HepG2 (cell line): ENCODE measurements around the gene TMEM252. TPM values are rescaled to one million over a fixed set of nuclear protein-coding genes. Genes with fewer than 3 reads are reported as not detected.

Experiments used
- ADNP ChIP-seq: sonication (generic); formaldehyde crosslinking; IDR thresholded peaks from 2 replicates; pipeline ENCODE4 v1.4.0; 2020; ENCODE audit warnings: missing genetic modification reagents
- CBX2 ChIP-seq, 2 experiments: fragments of 200-600 bp in 1 of 2; sonication (generic); formaldehyde crosslinking in 1 of 2; IDR thresholded peaks; 2 replicates each; pipeline versions ENCODE4 v1.7.0 to v1.8.1; 2018 to 2022; ENCODE audit warnings: low read depth in 2 of 2, low read length in 1 of 2, mild to moderate bottlenecking in 1 of 2, missing genetic modification reagents in 1 of 2
- EHMT2 ChIP-seq: fragments of 200-600 bp; sonication (generic); IDR thresholded peaks from 2 replicates; pipeline ENCODE4 v1.7.0; 2017; ENCODE audit warnings: antibody characterized with exemption, low read depth, low read length, borderline replicate concordance
- GRHL1 ChIP-seq: sonication (generic); formaldehyde crosslinking; conservative IDR thresholded peaks from 2 replicates; pipeline ENCODE4 v1.8.0; 2022; ENCODE audit warnings: missing genetic modification reagents
- IKZF1 ChIP-seq: fragments of 450-650 bp; IDR thresholded peaks from 2 replicates; pipeline ENCODE4 v1.7.1; 2016
- KAT2B ChIP-seq: fragments of 150-350 bp; IDR thresholded peaks from 2 replicates; pipeline ENCODE4 v1.6.1; 2014; ENCODE audit warnings: low read depth, low read length, borderline replicate concordance
- MAX ChIP-seq: IDR thresholded peaks from 2 replicates; pipeline ENCODE4 v1.6.1; 2012; ENCODE audit warnings: inconsistent platforms
- NR2C2 ChIP-seq: sonication (generic); formaldehyde crosslinking; IDR thresholded peaks from 2 replicates; pipeline ENCODE4 v1.4.0; 2020; ENCODE audit warnings: missing genetic modification reagents, mild to moderate bottlenecking, moderate library complexity, borderline replicate concordance
- NR2F1 ChIP-seq, 2 experiments: fragments of 450-650 bp in 1 of 2; formaldehyde crosslinking in 1 of 2; IDR thresholded peaks; 2 replicates each; pipeline versions ENCODE4 v1.5.0 to v1.6.1; 2016 to 2020; ENCODE audit warnings: mild to moderate bottlenecking in 1 of 2, missing compliant biosample characterization in 1 of 2, missing genetic modification reagents in 1 of 2, moderate library complexity in 1 of 2
- RBFOX2 ChIP-seq: fragments of 200-400 bp; formaldehyde crosslinking; IDR thresholded peaks from 2 replicates; pipeline ENCODE4 v1.6.1; 2017; ENCODE audit warnings: low read depth, mild to moderate bottlenecking, low read length
- RELA ChIP-seq: sonication (generic); formaldehyde crosslinking; IDR thresholded peaks from 2 replicates; pipeline ENCODE4 v1.4.0; 2020; ENCODE audit warnings: missing genetic modification reagents
- SNAPC2 ChIP-seq: sonication (generic); formaldehyde crosslinking; IDR thresholded peaks from 2 replicates; pipeline ENCODE4 v1.8.1; 2022; ENCODE audit warnings: mild to moderate bottlenecking, missing genetic modification reagents
- THRA ChIP-seq: sonication (generic); formaldehyde crosslinking; IDR thresholded peaks from 2 replicates; pipeline ENCODE4 v1.4.0; 2020; ENCODE audit warnings: missing genetic modification reagents, borderline replicate concordance
- ZNF3 ChIP-seq: IDR thresholded peaks from 2 replicates; pipeline ENCODE4 v1.7.0; 2017; ENCODE audit warnings: inconsistent platforms
- ZNF318 ChIP-seq: sonication (generic); formaldehyde crosslinking; IDR thresholded peaks from 2 replicates; pipeline ENCODE4 v1.4.0; 2020; ENCODE audit warnings: mild to moderate bottlenecking, missing genetic modification reagents
- ZNF331 ChIP-seq: sonication (generic); formaldehyde crosslinking; IDR thresholded peaks from 2 replicates; pipeline ENCODE4 v1.4.0; 2020; ENCODE audit warnings: missing genetic modification reagents
- ZNF800 ChIP-seq: sonication (generic); formaldehyde crosslinking; IDR thresholded peaks from 2 replicates; pipeline ENCODE4 v1.4.0; 2020; ENCODE audit warnings: missing genetic modification reagents
- polyA plus RNA-seq, 8 experiments: library from polyadenylated mRNA; depleted of rRNA in 3 of 8; stranded (reverse) in 7 of 8; unstranded in 1 of 8; fragments of >200 nt; fragmentation: Illumina TruSeq in 4 of 8; extraction: Trizol in 4 of 8; gene quantifications; 2 replicates each; pipeline versions ENCODE4 v1.2.1 to v1.2.3, GENCODE V29; 2011 to 2016; ENCODE audit warnings: low read depth in 4 of 8, missing spikeins in 1 of 8, mixed read lengths in 1 of 8; ENCODE audit not compliant: insufficient read depth in 1 of 8
- total RNA-seq, 5 experiments: library from RNA; depleted of rRNA; stranded (reverse); fragments of >200 nt; fragmentation: Illumina TruSeq; extraction: Trizol; gene quantifications; 2 replicates each; pipeline ENCODE4 v1.2.3, GENCODE V29; 2016; ENCODE audit warnings: low read depth in 1 of 5

The TMEM252 gene
- total and polyA plus RNA-seq, 2 of the 13 experiments (the other 11 are each of a cell fraction or from before 2014, with no cell fraction given): not detected

- TF ChIP-seq MAX (peak; percentile 37; the same call in 1 of the 2 replicates), EHMT2 (peak; percentile 66; the same call in 1 of the 2 replicates), KAT2B (no peak), ZNF318 (no peak), NR2C2 (CRISPR knock-in tag) (peak; percentile 64), THRA (peak; percentile 58; the same call in 1 of the 2 replicates), RELA (CRISPR knock-in tag) (no peak), ZNF800 (CRISPR knock-in tag) (no peak), IKZF1 (no peak), GRHL1 (CRISPR knock-in tag) (no peak), SNAPC2 (CRISPR knock-in tag) (no peak), ZNF3 (CRISPR knock-in tag) (no peak), ADNP (no peak), ZNF331 (0 out of 2 replicates have a peak, but pooled peaks have one; percentile 43), RBFOX2 (no peak), CBX2 (IDR thresholded peaks at IDR 0.05; ENCODE audit: low read depth, low read length) (no peak), CBX2 (CRISPR knock-in tag; IDR thresholded peaks at IDR 0.05; ENCODE audit: low read depth) (no peak), NR2F1 (CRISPR knock-in tag; IDR thresholded peaks at IDR 0.05) (peak; percentile 32 to 66; a peak in 3 of 4 replicates)
Observed at GRCh38 chr9:68530618-68531017, 10.1 kb downstream of the TMEM252 start (continued).
